Measurements from ENCODE around the gene DLGAP1. TPM values are rescaled to one million over a fixed set of nuclear protein-coding genes. Genes with fewer than 3 reads are reported as not detected.

The DLGAP1 gene
- total and polyA plus RNA-seq, 5 experiments from 2014 or later, result not detected

DNA sequence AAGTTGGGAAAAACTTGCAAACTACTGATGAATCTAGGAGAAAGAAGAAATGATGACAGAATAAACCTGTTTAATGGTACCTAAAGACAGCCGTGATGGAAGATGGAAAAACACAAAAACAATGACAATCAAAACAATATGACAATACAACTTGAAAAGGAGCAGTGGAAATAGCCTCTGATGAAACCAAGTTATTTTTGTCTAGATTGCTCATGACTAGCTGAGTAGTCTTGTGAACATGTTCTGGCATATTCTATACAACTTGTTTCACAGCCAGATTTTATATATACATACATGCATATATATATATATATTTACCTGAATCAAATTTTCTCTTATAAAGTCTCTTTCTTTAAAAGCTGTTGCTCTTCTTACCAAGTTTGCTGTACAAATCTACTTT, 566.0 kb downstream of the DLGAP1 start:
- no peak for ATAC-seq
- no peaks in the 10 kb centered on the region for H3K36me3 Mint-ChIP-seq
- peaks cover 0 to 2% (median 0%) of the 10 kb centered on the region in 9 donors for H3K9me3 Mint-ChIP-seq
- peaks cover 0 to 6% (median 0%) of the 10 kb centered on the region in 4 donors for H3K4me1 Mint-ChIP-seq
- H3K27ac Mint-ChIP-seq, result no peak overlapping the region
- DNase-seq, result no peak
- peaks cover 4 to 11% (median 5%) of the 10 kb centered on the region in 5 donors for H3K27me3 Mint-ChIP-seq
- H3K4me3 Mint-ChIP-seq, result no peak overlapping the region
- POLR2A ChIA-PET, result no interaction called here

DNA sequence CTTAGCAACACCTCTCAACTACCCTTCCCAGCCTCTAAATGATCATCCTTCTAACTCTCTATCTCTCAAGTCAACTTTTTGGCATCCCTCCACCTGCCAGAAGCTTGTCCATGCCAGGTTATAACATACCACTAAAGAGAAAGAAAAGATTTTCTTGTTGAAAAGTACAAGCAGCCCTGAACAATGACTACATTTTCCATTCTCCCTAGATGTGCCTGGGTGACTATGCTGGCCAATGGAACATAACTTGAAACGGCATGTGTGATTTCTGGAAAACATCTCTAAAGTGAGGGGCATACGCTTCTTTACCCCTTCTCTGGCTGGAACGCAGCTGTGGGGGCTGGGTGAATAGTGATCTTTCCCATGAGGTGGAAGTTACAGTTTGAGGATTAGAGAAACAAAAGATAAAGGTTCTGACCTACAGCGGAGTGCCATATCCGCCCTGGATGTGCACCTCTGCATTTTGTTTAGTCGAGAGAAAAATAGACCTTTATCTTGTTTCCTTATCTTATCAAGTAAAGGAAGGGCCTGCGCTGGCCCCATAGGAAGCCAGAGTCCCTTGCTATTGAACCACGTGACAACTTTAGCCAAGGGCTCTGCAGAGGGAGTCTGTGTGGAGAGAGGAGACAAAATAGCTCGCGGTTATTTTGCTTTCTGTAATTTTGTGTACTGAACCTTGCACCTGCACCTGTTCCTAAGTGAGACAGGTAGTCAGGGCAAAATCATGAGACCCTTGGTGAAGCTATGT, 568.4 kb downstream of the DLGAP1 start:
- ATAC-seq (no peak), DNase-seq (no peak)
- H3K9me3 Mint-ChIP-seq, result peaks cover 0 to 2% (median 0%) of the 10 kb centered on the region in 9 donors
- H3K27ac Mint-ChIP-seq, result no peak overlapping the region
- POLR2A ChIA-PET, result no interaction called here
- peaks cover 2 to 11% (median 5%) of the 10 kb centered on the region in 5 donors for H3K27me3 Mint-ChIP-seq
- no peaks in the 10 kb centered on the region for H3K36me3 Mint-ChIP-seq
- no peak overlapping the region for H3K4me3 Mint-ChIP-seq
- peaks cover 0 to 6% (median 0%) of the 10 kb centered on the region in 4 donors for H3K4me1 Mint-ChIP-seq

DNA sequence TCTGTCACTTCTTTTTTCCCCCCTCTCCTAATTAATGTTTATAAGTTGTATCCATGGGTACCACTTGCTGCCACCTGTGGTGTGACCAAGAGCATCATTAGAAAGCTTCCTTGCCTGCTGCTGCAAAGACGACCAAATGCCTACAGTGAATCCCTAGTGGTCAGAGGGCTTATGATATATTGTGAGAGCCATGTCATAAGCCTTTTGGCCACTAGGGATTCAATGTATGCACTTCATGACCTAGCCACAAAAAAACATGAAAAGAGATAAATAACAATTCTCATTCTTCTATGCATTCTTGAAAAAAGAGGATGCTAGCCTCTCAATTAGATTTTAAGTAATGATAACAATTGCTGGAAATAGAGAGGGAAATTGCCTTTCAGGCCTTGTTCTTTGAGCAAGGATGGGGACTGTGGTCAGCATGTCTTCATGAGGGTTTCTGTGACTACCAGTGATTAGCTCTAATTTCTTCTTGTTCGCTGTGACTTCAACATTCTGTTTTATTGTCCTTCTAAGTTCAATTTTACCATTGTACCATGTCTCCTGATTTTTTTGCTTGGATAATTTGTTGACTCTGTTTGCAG, 569.8 kb downstream of the DLGAP1 start:
- Mint-ChIP-seq H3K4me1 (peaks cover 0 to 4% (median 0%) of the 10 kb centered on the region in 4 donors), H3K27ac (no peak overlapping the region), H3K4me3 (no peak overlapping the region), H3K27me3 (peaks cover 2 to 11% (median 7%) of the 10 kb centered on the region in 5 donors), H3K36me3 (no peaks in the 10 kb centered on the region), H3K9me3 (no peaks in the 10 kb centered on the region)
- DNase-seq, result no peak
- no peak for ATAC-seq
- POLR2A ChIA-PET, result no interaction called here

DNA sequence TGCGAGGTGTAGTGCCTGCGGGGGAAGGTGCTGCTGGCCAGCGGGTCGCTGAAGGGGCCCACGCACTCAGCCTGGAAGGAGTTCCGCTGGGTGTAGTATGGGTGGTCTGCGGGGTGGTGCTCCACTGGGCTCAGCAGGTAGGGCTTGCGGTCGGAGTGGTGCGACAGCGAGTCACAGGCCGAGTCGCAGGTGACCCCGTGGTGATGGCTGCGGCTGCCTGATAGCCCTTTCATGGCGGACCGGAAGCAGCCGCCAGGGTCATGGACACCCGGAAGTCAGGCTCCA, 575.3 kb downstream of the DLGAP1 start:
- no peaks in the 10 kb centered on the region for H3K9me3 Mint-ChIP-seq
- H3K27ac Mint-ChIP-seq, result no peak overlapping the region
- DNase-seq (no peak), ATAC-seq (no peak)
- no peak overlapping the region for H3K4me3 Mint-ChIP-seq
- H3K4me1 Mint-ChIP-seq, result no peaks in the 10 kb centered on the region
- no peaks in the 10 kb centered on the region for H3K36me3 Mint-ChIP-seq
- POLR2A ChIA-PET, result no interaction called here
- H3K27me3 Mint-ChIP-seq, result peaks cover 4 to 17% (median 7%) of the 10 kb centered on the region in 5 donors

DNA sequence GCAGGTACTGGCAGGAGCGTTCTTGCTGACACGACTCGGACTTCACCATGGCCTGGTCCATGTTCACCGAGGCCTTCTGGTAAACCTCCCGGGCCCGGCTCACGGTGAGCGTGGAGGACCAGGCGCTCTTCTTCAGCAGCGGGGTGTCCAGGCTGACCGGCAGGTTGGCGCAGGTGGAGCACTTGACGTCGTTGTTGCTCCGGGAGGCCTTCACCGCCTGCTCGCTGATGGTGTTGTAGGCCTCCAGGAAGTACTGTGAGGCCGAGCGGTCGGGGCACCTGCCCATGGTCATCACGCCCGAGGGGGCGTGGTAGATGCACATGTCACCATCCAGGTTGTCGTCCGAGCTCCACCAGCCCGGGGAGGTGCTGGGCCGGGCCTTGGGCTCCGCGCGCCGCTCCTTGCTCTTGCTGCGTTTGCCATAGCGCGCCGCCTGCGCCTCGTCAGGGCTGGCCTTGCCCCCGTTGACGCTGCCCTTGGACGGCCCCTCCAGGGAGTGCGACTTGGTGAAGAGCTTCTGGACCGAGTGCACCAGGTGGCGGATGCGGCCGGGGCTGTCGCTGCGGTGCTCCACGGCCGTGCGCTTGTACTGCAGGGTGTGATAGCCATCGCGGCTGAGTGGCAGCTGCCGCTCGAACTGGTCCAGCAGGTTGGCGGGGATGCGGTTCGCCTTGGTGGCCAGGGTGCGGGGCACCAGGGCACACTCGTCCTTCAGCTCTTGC, 575.8 kb downstream of the DLGAP1 start:
- POLR2A ChIA-PET, result no interaction called here
- Mint-ChIP-seq H3K4me3 (no peak overlapping the region), H3K4me1 (peaks cover 0 to 2% (median 0%) of the 10 kb centered on the region in 4 donors), H3K9me3 (no peaks in the 10 kb centered on the region), H3K27ac (no peak overlapping the region), H3K36me3 (no peaks in the 10 kb centered on the region), H3K27me3 (peaks cover 4 to 17% (median 7%) of the 10 kb centered on the region in 5 donors)
- no peak for DNase-seq
- no peak for ATAC-seq

DNA sequence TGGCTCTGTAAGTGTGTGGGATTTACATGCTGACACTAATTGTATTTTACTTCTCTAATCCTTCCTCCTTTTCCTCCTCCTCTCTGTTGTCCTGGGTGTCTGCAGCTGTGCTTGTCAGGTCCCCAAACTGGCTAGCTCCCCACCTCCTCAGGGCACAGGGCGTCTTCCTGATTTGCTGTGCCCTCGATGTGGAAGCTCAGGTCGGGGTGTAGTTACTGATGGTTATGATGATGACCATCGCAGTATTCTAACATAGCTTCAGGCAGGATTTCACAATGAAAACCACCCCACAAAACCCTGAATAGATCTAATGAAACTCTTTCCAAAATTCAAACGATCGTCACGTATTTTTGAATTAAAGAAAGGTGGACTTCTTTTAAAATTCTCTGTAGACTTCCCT, 576.7 kb downstream of the DLGAP1 start:
- Mint-ChIP-seq H3K4me1 (peaks cover 0 to 7% (median 2%) of the 10 kb centered on the region in 4 donors), H3K9me3 (no peaks in the 10 kb centered on the region), H3K4me3 (no peak overlapping the region), H3K36me3 (no peaks in the 10 kb centered on the region), H3K27ac (no peak overlapping the region), H3K27me3 (peaks cover 6 to 17% (median 9%) of the 10 kb centered on the region in 5 donors)
- no peak for ATAC-seq
- POLR2A ChIA-PET, result no interaction called here
- no peak for DNase-seq

DNA sequence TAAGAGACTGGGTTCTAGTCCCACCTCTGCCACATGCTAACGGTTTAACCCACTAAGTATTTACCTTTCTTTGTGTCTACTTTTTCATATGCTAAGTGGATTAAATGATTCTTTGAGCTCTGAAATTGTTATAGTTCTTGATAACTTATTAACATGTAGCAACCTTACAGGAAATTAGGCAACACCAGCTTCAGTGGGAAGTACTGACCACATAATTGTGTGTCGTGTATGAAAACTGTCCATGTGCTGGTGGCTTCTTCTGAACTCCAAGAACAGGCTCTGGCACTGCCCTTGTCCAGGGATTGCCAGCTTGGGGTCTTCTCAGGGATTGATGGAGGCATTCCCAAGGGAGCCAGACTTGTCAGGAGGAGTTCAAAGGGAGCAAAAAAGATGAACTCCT, 577.4 kb downstream of the DLGAP1 start:
- DNase-seq (no peak), ATAC-seq (no peak)
- H3K9me3 Mint-ChIP-seq, result no peaks in the 10 kb centered on the region
- H3K4me3 Mint-ChIP-seq, result no peak overlapping the region
- POLR2A ChIA-PET, result no interaction called here
- H3K27me3 Mint-ChIP-seq, result peaks cover 6 to 17% (median 9%) of the 10 kb centered on the region in 5 donors
- peaks cover 0 to 7% (median 2%) of the 10 kb centered on the region in 4 donors for H3K4me1 Mint-ChIP-seq
- H3K27ac Mint-ChIP-seq, result no peak overlapping the region
- no peaks in the 10 kb centered on the region for H3K36me3 Mint-ChIP-seq

DNA sequence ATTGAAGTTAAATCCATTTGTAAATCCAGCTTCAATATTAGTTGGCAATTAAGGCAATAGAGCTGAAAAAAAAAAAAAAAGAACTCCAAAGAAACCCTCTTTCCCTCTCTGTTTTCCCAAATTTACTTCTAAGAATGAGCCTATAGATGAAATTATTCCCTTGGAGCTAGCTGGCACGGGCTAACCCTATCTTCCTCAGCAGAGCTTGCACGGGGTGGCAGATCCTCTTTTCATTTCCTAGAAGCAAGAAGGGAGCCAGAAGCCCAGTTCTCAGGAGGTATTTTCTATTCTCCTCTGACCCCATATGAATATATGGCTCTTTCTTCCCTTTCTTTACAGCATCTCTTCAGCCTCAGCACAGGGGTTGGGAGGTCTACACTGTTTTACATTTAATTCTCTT, 579.1 kb downstream of the DLGAP1 start:
- Mint-ChIP-seq H3K4me3 (no peak overlapping the region), H3K27me3 (peaks cover 6 to 23% (median 10%) of the 10 kb centered on the region in 5 donors), H3K27ac (no peak overlapping the region), H3K4me1 (peaks cover 0 to 7% (median 2%) of the 10 kb centered on the region in 4 donors), H3K36me3 (no peaks in the 10 kb centered on the region), H3K9me3 (no peaks in the 10 kb centered on the region)
- no peak for ATAC-seq
- DNase-seq, result no peak
- POLR2A ChIA-PET, result no interaction called here

DNA sequence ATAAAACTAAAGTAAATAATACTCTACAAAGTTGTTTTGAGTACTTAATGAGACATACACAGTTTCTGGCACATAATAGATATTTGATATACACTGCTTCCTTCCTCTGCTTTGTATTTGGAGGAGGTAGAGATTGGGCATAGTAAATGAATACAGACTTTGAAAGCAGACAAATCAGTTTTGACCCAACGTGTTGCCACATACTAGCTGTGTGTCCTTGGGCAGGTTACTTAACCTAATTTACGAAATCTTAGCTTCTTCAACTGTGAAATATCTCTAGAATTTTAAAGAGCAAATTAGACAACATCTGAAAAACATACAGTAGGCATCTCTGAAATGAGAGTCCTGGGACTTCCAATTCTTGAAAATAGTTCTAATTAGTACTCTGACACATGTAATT, 579.7 kb downstream of the DLGAP1 start:
- no peak overlapping the region for H3K4me3 Mint-ChIP-seq
- no peaks in the 10 kb centered on the region for H3K9me3 Mint-ChIP-seq
- POLR2A ChIA-PET, result no interaction called here
- H3K4me1 Mint-ChIP-seq, result peaks cover 0 to 7% (median 2%) of the 10 kb centered on the region in 4 donors
- H3K27me3 Mint-ChIP-seq, result peaks cover 6 to 29% (median 12%) of the 10 kb centered on the region in 5 donors
- no peaks in the 10 kb centered on the region for H3K36me3 Mint-ChIP-seq
- DNase-seq, result no peak
- no peak for ATAC-seq
- no peak overlapping the region for H3K27ac Mint-ChIP-seq

DNA sequence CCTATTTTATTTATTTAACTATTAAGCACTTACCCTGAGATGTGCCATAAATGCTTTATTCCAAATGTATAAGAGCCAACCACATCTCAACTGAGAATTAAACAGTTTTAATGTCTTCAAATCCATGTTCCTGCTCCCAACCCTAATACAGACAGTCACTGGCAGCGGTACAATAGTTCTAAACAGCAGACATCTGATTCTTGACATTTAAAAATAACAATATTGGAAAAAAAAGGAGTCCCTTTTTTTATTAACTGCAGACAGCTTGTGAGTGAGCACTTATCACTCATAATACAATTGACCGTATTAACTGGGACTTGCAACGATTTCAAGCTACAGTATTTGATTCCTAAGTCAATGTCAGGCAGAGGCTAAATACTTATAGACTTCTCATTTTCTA, 580.5 kb downstream of the DLGAP1 start:
- Mint-ChIP-seq H3K27ac (no peak overlapping the region), H3K4me1 (peaks cover 0 to 7% (median 2%) of the 10 kb centered on the region in 4 donors), H3K27me3 (peaks cover 6 to 34% (median 12%) of the 10 kb centered on the region in 5 donors), H3K36me3 (no peaks in the 10 kb centered on the region), H3K4me3 (no peak overlapping the region), H3K9me3 (no peaks in the 10 kb centered on the region)
- ATAC-seq (no peak), DNase-seq (no peak)
- POLR2A ChIA-PET, result no interaction called here

DNA sequence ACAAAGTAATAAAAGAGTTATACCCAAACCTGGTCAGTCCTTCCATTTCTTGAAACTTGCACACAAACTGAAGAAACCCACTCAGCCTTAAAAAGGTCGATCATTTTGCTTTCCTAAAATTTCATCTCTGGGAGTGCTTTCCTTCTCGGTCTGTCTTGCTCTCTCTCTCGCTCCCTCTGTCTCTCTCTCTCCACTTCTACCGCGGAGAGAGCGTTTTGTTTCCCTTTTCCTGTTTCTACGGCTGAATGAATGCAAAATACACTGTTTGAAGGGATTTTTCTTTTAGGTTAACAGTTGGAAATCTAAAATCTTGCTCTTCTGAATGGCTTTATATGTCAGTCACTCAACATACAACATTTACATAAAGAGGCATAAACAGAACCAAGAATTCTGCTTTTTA, 581.0 kb downstream of the DLGAP1 start:
- no peaks in the 10 kb centered on the region for H3K36me3 Mint-ChIP-seq
- H3K9me3 Mint-ChIP-seq, result no peaks in the 10 kb centered on the region
- no peak for ATAC-seq
- H3K4me3 Mint-ChIP-seq, result no peak overlapping the region
- no peak for DNase-seq
- POLR2A ChIA-PET, result no interaction called here
- peaks cover 0 to 7% (median 2%) of the 10 kb centered on the region in 4 donors for H3K4me1 Mint-ChIP-seq
- no peak overlapping the region for H3K27ac Mint-ChIP-seq
- H3K27me3 Mint-ChIP-seq, result peaks cover 6 to 33% (median 12%) of the 10 kb centered on the region in 5 donors

DNA sequence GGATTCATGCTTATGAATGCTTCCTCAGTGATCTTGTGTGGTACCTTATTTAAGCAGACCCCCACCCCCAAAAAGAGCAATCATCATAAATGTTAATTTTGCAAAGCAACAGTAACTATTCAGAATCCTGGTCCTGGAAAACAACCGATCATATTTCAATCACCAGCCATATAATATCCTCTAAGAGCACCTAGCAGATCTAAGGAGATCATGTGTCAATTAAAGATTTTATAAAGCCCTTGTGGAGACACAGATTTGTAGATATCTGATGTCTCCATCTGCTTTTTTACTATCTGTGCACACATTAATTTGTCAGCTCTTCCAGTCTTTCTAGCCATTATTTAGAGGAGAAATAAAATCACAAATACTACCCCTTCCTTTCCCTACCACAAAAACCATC, 581.4 kb downstream of the DLGAP1 start:
- no peak for DNase-seq
- Mint-ChIP-seq H3K4me3 (no peak overlapping the region), H3K4me1 (peaks cover 0 to 7% (median 2%) of the 10 kb centered on the region in 4 donors), H3K9me3 (no peaks in the 10 kb centered on the region), H3K36me3 (no peaks in the 10 kb centered on the region), H3K27ac (no peak overlapping the region), H3K27me3 (peaks cover 4 to 29% (median 10%) of the 10 kb centered on the region in 5 donors)
- ATAC-seq, result no peak
- POLR2A ChIA-PET, result no interaction called here

DNA sequence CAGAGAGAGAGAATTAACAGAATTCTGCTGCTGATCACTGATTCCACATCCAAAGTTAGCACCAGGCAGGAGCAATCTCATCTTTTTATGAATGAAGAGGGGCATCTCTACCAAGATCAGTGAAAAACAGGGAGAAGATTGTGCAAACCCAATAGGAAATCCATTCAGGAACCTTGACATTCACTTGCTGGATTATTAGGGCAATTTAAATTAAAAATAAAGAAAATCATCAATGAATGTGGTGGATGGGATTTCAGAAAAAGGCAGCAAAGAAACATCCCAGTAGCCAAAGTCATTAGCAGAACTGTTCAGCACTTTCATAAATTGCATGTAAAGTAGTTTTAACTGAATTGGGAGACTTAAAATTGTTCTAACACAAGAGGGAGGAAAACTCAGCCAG, 581.9 kb downstream of the DLGAP1 start:
- ATAC-seq (no peak), DNase-seq (no peak)
- Mint-ChIP-seq H3K4me1 (peaks cover 0 to 7% (median 2%) of the 10 kb centered on the region in 4 donors), H3K36me3 (no peaks in the 10 kb centered on the region), H3K27ac (no peak overlapping the region), H3K27me3 (peaks cover 5 to 24% (median 10%) of the 10 kb centered on the region in 5 donors), H3K4me3 (no peak overlapping the region), H3K9me3 (no peaks in the 10 kb centered on the region)
- POLR2A ChIA-PET, result no interaction called here
